ENCODE results near the gene MRGPRX4.

GRCh38 chr11:18135308-18135707 is 37.3 kb upstream of the MRGPRX4 start:
- TF ChIP-seq CTCF (IDR thresholded peaks at IDR 0.05) = no peak
- TF ChIP-seq POLR2A (IDR thresholded peaks at IDR 0.05) = no peak

All from adrenal gland (tissue), 5 donors.